CD4-positive, alpha-beta T cell treated with Interleukin-12 subunit alpha and Interleukin-12 subunit beta, for 1 hour (primary cell): ENCODE data around the gene MGST3.
"Not testable (repeated sequence)": the region's sequence is repeated elsewhere in the genome, so short reads cannot be mapped to it uniquely, and the experiment has no call there.

Experiments
- DNase-seq: peaks from one replicate; pipeline ENCODE4 v3.0.0-alpha.2; 2020

Gene MGST3

DNA sequence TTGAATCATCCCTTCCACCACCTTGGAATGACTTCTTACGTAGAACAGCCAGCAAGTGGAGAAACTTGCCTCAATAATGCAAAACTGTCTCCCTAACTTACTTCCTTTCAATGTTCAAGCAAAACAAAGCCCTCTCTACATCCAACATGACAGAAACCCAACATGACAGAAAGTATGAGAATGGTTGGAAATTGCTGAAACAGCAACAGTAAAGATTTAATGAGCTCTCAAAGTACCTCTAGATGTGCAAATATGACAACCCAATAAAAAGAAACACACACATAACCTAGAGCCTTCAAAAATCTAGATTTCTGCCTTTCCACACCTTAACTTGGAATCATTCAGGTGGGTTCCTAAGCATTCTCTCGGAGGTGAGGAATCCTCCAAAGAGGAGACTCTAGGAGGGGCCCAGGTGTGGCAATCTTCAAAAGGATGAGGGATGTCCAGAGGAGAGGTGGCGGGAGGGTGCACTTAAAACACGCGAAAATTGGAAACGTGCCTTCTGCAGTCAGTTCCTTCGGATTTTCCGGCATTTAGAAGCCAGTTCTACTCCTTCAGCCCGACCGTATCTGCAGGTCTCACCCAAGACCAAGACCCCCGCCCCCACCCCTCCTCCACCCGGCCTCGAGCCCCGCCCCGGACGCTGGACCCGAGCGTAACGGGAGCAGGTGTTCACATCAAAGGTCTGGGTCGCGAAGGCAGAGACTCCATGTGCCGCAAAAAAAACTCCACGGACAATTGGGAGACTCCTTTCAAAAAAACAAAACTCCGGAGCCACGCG, 996 bp upstream of the MGST3 start:
- no peak for DNase-seq

DNA sequence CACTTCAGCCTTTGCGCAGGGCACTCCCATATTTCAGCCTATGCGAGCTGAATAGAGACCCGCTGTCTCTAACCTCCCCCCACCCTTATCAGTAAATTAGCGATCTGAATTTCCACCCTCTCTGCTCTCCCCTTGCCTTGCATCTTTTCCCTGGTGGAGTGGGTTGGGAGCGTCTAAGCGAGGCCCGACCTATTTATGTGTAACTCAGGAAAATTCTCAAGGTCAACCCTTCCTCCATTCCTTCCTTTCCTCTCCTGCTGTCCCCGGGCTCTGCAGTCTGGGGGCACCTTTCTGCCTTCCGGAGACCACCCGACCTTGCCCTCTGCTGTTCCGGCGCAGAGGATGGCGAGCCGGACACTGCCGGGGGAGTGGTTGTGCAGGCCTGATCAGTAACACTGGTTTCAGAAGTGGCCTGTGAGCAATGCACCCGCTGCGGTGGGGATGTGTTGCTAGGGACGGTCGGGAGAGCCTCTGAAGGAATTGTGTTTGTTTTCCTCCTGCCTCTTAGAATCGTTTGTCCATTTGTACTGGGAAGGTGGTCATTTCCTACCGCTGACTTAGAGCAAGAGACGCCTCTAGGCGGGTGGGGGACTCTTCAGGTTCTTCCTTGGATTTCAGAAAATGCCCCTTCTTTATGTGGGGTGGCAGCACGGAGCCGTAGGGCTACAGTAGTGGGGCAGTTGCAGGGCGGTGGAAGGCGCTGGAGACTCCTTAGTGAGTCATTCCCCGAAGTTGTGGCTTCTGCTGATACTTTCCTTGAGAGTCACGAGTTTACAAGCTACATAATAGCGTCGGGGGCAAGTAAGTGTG, 513 bp downstream of the MGST3 start:
- peak; percentile 24 for DNase-seq

DNA sequence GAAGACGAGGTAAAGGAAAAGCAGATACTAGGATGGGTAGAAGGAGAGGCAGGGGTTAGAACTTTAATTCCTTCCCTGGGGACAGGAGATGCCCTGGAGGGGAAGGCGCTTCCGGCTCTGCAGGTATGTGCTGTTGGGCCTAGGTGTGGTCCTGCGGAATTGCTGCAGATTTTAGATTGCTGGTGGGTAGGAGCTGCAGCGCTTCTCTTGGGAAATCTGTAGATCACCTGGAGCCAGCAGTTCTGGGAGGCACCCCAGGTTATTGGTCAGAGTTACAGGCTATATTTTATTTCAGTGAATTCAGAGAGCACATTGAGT, 1.1 kb downstream of the MGST3 start:
- no peak for DNase-seq

GRCh38 chr1:165632491-165632890, 1.5 kb downstream of the MGST3 start:
- no peak for DNase-seq

GRCh38 chr1:165633614-165634013, 2.6 kb downstream of the MGST3 start:
- DNase-seq, result no peak

DNA sequence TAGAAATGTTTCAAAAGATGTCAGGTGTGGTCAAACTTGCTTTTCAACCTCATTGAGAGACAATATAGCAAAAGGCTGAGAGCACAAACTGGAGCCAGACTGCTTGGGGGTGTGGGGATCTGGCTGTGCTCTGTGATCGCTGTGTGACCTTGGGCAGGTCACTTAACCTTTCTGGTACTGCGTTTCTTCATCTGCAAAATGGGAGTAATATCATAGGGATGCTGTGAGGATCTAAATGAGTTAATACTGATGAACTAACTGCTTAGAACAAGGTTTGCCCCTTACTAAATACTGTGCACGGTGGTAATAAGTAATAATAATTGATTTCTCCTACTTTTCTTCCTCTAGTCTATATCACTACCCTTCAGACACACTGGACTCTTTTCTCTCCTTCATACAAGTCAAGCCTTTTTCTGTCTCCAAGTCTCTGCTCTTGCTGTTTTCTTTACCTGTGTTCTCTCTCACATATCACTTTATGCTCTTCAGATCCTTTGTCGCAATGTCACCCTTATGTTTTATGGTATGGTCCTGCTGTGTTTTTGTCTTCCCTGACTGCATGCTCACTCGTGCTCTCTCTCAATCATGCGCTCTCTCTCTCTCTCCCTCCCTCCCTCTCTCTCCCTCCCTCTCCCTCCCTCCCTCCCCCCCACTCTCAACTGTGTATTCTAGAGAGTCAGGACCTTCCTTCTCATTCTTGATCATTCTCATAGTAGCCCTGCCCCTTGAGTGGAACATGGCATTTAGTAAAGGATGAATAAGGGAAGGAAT, 3.3 kb downstream of the MGST3 start:
- DNase-seq, result no peak

DNA sequence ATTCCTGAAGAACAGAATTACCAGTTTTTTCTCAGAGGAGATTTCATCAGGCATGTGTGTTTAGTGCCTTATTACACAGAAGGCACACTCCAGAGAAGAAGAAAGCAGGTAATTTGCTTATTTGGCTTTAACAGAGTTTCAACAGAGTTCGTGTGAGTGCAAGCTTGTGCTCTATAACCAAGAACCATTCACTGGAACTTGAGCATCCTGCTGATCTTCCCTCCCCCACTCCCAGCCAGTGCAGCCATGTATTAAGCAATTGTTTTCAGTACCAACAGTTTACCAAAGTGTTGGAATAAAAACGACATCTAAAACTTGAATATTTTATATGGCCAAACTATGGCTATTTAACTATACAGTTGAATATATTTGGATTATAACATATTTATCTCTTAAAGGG, 4.3 kb downstream of the MGST3 start:
- DNase-seq, result no peak

GRCh38 chr1:165635823-165636222, 4.8 kb downstream of the MGST3 start:
- no peak for DNase-seq

GRCh38 chr1:165637427-165637826, 6.4 kb downstream of the MGST3 start:
- no peak for DNase-seq

DNA sequence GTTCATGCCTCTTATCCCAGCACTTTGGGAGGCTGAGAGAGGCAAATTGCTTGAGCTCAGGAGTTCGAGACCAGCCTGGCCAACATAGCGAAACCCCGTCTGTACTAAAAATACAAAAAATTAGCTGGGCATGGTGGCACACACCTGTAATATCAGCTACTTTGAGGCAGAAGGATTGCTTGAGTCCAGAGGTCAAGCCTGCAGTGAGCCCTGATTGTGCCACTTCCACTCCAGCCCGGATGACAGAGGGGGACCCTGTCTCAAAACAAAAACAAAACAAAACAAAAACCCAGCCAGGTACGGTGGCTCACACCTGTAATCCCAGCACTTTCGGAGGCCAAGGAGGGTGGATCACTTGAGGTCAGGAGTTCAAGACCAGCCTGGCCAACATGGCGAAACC, 7.2 kb downstream of the MGST3 start:
- not testable (repeated sequence) for DNase-seq

DNA sequence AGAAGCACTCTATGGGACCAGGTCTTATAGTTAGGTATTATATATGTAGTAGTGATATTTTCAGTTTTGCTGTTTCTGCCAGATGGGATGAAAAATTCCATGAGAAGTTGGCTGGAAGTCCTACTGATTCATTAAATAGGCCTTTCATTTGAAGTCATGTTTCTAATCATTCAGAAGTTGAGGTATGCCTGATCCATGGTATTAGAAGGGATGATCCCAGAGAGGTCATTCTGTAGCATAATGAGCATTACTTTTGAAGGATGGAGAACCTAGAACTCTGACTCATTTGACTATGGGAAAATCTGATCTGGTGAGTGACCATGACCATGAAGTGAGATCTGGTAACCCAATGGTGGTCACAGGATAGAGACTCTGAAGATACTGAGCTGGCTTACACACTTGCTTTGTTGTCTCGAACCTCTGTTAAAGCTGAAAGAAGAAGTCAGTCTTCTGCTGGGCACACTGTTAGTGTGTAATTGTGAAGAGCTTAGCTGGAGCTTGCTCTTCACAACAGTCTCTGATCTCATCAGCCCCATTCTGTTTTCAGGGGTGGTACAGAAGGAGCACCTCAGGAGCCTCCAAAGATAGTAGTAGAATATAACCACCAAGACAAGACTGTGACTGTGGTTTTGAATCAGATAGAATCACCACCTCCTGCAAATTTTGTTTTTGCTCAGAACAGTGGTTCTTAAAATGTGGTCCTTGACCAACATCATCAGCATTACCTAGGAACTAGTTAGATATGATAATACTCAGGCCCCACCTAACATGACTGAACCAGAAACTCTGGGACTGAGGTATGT, 9.0 kb downstream of the MGST3 start:
- no peak for DNase-seq

DNA sequence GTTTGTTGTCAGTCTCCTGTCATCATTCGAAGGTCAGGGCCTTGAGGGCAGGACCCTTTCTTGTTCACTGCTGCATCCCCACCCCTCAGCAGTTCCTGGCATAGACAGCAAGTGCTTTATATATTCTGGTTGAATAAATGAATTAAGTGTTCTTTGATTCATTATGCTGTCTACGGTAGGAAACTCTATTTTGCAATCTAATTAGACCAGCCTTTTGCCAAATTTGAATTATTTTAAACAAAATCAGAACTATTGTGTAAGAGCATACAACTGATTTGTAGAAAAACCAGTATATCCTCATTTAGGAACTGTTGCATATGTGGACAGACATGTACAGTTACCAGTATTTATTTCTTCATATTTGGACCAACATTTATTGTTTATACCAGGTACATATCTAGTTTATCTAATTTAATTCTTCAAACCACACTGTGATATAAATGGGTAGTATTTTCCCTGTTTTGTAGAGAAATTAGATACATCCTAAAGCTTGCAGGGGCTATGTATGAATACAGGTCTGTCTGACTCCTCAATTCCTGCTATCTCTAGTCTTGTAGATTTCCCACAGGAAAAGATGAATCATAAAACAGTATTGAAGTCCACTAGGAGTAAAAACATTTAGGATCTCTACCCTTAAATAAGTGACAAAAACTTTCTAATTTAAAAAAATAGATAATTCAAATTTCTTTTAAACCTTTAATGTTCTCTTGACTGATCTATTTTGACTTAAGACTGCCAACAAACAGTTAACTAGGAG, 10.4 kb downstream of the MGST3 start:
- DNase-seq, result no peak

DNA sequence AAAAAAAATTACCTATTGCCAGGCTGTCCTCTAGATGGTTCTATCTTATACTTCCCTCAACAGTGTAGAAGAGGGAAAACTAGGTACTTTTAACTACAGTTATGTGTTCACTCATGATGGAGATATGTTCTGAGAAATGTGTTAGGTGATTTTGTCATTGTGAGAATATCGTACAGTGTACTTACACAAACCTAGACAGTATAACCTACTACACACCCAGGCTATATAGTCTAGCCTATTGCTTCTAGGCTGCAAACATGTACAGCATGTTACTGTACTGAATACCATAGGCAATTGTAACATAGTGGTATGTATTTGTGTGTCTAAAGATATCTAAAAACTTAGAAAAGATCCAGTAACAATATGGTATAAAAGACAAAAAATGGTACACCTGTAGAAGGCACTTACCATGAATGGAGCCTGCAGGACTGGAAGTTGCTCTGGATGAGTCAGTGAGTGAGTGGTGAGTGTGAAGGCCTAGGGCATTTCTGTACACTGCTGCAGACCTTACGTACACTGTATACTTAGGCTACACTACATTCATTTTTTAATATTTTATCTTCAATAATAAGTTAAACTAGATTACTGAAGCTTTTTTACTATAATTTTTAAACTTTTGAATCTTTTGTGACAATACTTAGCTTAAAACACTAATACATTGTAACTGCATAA, 13.2 kb downstream of the MGST3 start:
- no peak for DNase-seq

GRCh38 chr1:165645654-165646366, 14.8 kb downstream of the MGST3 start:
- peak; percentile 23 for DNase-seq

DNA sequence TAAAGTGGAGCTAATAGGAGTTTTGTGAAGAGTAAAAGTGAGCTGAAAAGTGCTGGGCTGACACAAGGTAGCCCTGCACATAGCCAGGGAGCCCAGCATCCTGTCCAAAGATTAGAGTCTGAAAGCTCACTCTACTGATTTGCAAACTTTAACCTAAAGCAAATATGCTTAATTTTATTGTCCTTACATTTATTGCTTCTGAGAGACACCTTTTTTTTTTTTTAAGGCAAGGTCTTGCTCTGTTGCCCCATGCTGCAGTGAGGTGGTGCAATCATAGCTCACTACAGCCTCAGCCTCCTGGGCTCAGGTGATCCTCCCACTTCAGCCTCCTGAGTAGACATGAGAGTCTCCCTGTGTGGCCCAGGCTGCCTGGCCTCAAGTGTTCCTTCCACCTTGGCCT, 16.5 kb downstream of the MGST3 start:
- DNase-seq, result no peak

- no peak for DNase-seq
These were observed 16.9 kb downstream of the MGST3 start for GRCh38 chr1:165647970-165648369.

DNA sequence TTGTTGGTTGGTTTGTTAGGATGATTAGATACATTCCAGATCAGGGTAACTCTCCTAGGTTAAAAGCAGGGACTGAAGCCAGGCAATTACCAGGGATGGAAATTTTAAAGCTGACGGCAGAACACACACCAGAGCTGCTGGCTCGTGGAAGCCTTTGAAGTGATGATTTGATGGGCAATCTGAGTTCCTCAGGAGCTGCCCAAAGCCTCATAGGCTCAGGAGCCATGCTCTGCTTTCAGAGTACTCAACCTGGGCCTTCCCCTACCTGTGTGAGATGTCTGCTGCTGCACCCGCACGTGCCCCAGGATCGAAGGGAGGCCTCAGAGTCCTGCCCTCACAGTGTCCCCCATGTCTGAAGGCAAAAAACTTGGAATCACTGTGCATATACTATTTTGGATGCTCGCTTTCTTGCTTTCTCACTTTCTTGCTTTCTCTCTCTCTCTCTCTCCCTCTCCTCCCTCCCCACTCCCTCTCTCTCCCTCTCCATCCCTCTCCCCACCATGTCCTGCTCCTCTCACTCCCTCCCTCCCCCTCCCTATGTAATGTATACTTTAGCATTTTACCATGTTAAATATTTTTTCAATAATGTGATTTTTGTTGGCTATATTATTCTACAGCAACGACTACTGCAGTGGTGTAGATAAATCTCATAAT, 18.0 kb downstream of the MGST3 start:
- DNase-seq, result no peak

DNA sequence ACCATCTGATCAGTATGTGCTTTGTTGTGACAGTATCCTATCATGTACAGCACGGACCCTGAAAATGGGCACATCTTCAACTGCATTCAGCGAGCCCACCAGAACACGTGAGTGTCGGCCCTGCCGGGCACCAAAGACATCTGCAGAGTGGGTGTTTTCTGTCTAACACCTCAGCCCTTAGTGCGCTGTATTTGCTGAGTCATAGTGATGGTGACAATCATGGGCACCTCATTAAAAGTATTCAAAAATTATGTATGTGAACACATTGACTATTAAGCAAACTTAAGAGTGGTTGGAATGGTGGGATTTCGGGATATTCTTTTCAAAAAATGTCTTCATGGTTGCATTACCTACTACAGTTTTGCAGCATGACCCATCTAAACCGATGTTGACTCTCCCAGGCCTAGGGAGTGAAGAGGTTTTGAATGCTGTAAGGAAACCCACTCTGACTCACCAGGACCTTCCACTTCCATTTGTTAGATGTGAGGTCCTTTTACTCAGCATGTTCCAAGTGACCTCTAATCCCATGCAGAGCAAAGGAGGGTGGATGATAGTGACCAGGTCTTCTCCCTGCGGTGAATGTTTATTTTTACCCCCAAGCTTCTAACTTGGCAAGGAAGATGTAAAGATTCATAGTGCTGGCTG, 20.1 kb downstream of the MGST3 start:
- no peak for DNase-seq

GRCh38 chr1:165658766-165659580, 27.9 kb downstream of the MGST3 start:
- not testable (repeated sequence) for DNase-seq
